Mesodermal cell (in vitro differentiated cells): ENCODE results near the gene GPLD1.

ENCODE experiments used
- H3K27ac ChIP-seq: 2 replicates; pipeline ENCODE4 v1.7.0; 2013; ENCODE audit warnings: mild to moderate bottlenecking, low read depth, low read length, moderate library complexity; ENCODE audit not compliant: severe bottlenecking
- H3K36me3 ChIP-seq: 2 replicates; pipeline ENCODE4 v1.7.1; 2013; ENCODE audit warnings: mild to moderate bottlenecking, low read length, moderate library complexity; ENCODE audit not compliant: control insufficient read depth, insufficient read depth
- H3K4me1 ChIP-seq: one replicate; pipeline ENCODE4 v1.7.1; 2013; ENCODE audit warnings: mild to moderate bottlenecking, low read length; ENCODE audit not compliant: insufficient read depth, control insufficient read depth, poor library complexity, severe bottlenecking
- H3K4me3 ChIP-seq: 2 replicates; pipeline ENCODE4 v1.7.0; 2013; ENCODE audit warnings: low read length, control low read depth, mild to moderate bottlenecking; ENCODE audit not compliant: insufficient read depth, poor library complexity, severe bottlenecking; ENCODE audit errors: extremely low read depth
- H3K9me3 ChIP-seq: 2 replicates; pipeline ENCODE4 v1.7.1; 2013; ENCODE audit warnings: mild to moderate bottlenecking, low read length, moderate library complexity; ENCODE audit not compliant: control insufficient read depth
- WGBS, 2 experiments: methylation state at CpG; one replicate each; pipeline ENCODE4 v1.1.5; 2013; ENCODE audit warnings: missing lambda C conversion rate in 2 of 2; ENCODE audit not compliant: insufficient coverage in 2 of 2; 5-methylcytosine and 5-hydroxymethylcytosine counted together

GPLD1 gene

GRCh38 chr6:24478903-24479302 is 10.5 kb downstream of the GPLD1 start:
- 77 to 100% methylated on average over 2 to 3 of the region's 4 CpGs for WGBS, 2 experiments
- no peaks in the 10 kb centered on the region for H3K9me3 ChIP-seq
- H3K27ac ChIP-seq = no peak overlapping the region
- H3K4me3 ChIP-seq = no peak overlapping the region
- H3K36me3 ChIP-seq = no peaks in the 10 kb centered on the region
- no peaks in the 10 kb centered on the region for H3K4me1 ChIP-seq

GRCh38 chr6:24477070-24477469 is 12.3 kb downstream of the GPLD1 start:
- Histone ChIP-seq H3K27ac (no peak overlapping the region), H3K4me1 (no peaks in the 10 kb centered on the region), H3K9me3 (no peaks in the 10 kb centered on the region), H3K4me3 (no peak overlapping the region), H3K36me3 (no peaks in the 10 kb centered on the region)
- WGBS, 2 experiments = no CpG with 5 or more reads among the region's 1 CpG

- Histone ChIP-seq H3K36me3 (no peaks in the 10 kb centered on the region), H3K9me3 (no peaks in the 10 kb centered on the region), H3K4me1 (no peaks in the 10 kb centered on the region), H3K4me3 (no peak overlapping the region), H3K27ac (no peak overlapping the region)
- WGBS, 2 experiments = 83 to 95% methylated on average over 5 to 6 of the region's 6 CpGs
Observed at GRCh38 chr6:24476631-24477030, 12.7 kb downstream of the GPLD1 start.

- H3K4me3 ChIP-seq = no peak overlapping the region
- H3K27ac ChIP-seq = no peak overlapping the region
- H3K9me3 ChIP-seq = no peaks in the 10 kb centered on the region
- no peaks in the 10 kb centered on the region for H3K36me3 ChIP-seq
- H3K4me1 ChIP-seq = no peaks in the 10 kb centered on the region
Observed at GRCh38 chr6:24472181-24472580, 17.2 kb downstream of the GPLD1 start.

GRCh38 chr6:24469811-24470210 is 19.6 kb downstream of the GPLD1 start:
- WGBS, 2 experiments = 70% methylated on average over 2 of the region's 7 CpGs; no CpG with 5 or more reads in 1 of the 2 experiments

GRCh38 chr6:24464253-24465038 is 24.9 kb downstream of the GPLD1 start:
- no peak overlapping the region for H3K27ac ChIP-seq
- 87% methylated on average over 6 to 8 of the region's 11 CpGs for WGBS, 2 experiments
- no peaks in the 10 kb centered on the region for H3K36me3 ChIP-seq
- H3K4me1 ChIP-seq = no peaks in the 10 kb centered on the region
- H3K4me3 ChIP-seq = no peak overlapping the region
- no peaks in the 10 kb centered on the region for H3K9me3 ChIP-seq

More at GRCh38 chr6:24469811-24470210, 19.6 kb downstream of the GPLD1 start:
- H3K36me3 ChIP-seq = no peaks in the 10 kb centered on the region
- H3K9me3 ChIP-seq = no peaks in the 10 kb centered on the region
- H3K27ac ChIP-seq = no peak overlapping the region
- H3K4me1 ChIP-seq = no peaks in the 10 kb centered on the region
- H3K4me3 ChIP-seq = no peak overlapping the region

- no peak overlapping the region for H3K27ac ChIP-seq
- H3K9me3 ChIP-seq = no peaks in the 10 kb centered on the region
- WGBS, 2 experiments = 91 to 100% methylated on average over 2 to 4 of the region's 4 CpGs
- H3K4me1 ChIP-seq = no peaks in the 10 kb centered on the region
- H3K4me3 ChIP-seq = no peak overlapping the region
- no peaks in the 10 kb centered on the region for H3K36me3 ChIP-seq
Observed at GRCh38 chr6:24460966-24461365, 28.4 kb downstream of the GPLD1 start.

- 78 to 84% methylated on average over 1 to 2 of the region's 2 CpGs for WGBS, 2 experiments
- Histone ChIP-seq H3K9me3 (no peaks in the 10 kb centered on the region), H3K4me3 (no peak overlapping the region), H3K27ac (no peak overlapping the region), H3K4me1 (no peaks in the 10 kb centered on the region), H3K36me3 (no peaks in the 10 kb centered on the region)
Observed at GRCh38 chr6:24458941-24459340, 30.4 kb downstream of the GPLD1 start.

- WGBS, 2 experiments = 75 to 89% methylated on average over 3 of the region's 4 CpGs
- Histone ChIP-seq H3K4me3 (no peak overlapping the region), H3K36me3 (no peaks in the 10 kb centered on the region), H3K27ac (no peak overlapping the region), H3K9me3 (no peaks in the 10 kb centered on the region), H3K4me1 (no peaks in the 10 kb centered on the region)
Observed at GRCh38 chr6:24458134-24458533, 31.2 kb downstream of the GPLD1 start.

GRCh38 chr6:24455061-24455460 is 34.3 kb downstream of the GPLD1 start:
- 74 to 81% methylated on average over 3 to 4 of the region's 4 CpGs for WGBS, 2 experiments
- H3K27ac ChIP-seq = no peak overlapping the region
- no peaks in the 10 kb centered on the region for H3K36me3 ChIP-seq
- H3K4me3 ChIP-seq = no peak overlapping the region
- no peaks in the 10 kb centered on the region for H3K4me1 ChIP-seq
- no peaks in the 10 kb centered on the region for H3K9me3 ChIP-seq

- Histone ChIP-seq H3K27ac (no peak overlapping the region), H3K4me1 (no peaks in the 10 kb centered on the region), H3K36me3 (no peaks in the 10 kb centered on the region), H3K4me3 (no peak overlapping the region), H3K9me3 (no peaks in the 10 kb centered on the region)
- WGBS, 2 experiments = 93 to 96% methylated on average over 5 of the region's 5 CpGs
Observed at GRCh38 chr6:24454452-24454851, 34.9 kb downstream of the GPLD1 start.
